GM18873 (cell line): ENCODE data around the gene UBA6.
"Not testable (repeated sequence)": the region's sequence is repeated elsewhere in the genome, so short reads cannot be mapped to it uniquely, and the experiment has no call there.

Source experiments
- ATAC-seq: cut with Tn5 transposase; IDR thresholded peaks from one replicate; pipeline ENCODE4 v1.9.1; 2021; ENCODE audit warnings: mild to moderate bottlenecking, moderate library complexity, moderate number of reproducible peaks; ENCODE audit not compliant: unreplicated experiment, low FRiP score

Gene UBA6

DNA sequence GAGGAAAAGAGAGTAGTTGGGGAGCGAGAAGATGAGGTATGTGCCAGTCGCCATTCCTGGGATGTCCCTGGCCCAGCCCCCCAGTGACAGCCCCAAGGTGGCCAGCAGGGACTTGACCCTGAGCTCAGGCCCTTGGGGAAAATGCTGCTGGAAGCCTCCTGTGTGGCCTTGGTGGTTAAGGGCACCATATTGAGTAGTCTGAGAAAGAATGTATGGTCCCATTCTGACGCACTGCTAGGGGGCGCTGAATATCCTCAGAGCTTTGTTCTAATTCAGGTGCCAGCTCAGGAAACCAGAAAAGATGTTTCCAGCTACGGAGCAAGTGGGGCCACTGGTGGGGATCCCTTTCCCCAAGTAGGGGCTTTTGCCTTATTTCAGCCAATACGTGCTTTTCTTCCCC is 14.0 kb upstream of the UBA6 start:
- ATAC-seq = no peak

- peak; percentile 43 for ATAC-seq
These were observed 13.3 kb upstream of the UBA6 start for GRCh38 chr4:67714248-67714583.

DNA sequence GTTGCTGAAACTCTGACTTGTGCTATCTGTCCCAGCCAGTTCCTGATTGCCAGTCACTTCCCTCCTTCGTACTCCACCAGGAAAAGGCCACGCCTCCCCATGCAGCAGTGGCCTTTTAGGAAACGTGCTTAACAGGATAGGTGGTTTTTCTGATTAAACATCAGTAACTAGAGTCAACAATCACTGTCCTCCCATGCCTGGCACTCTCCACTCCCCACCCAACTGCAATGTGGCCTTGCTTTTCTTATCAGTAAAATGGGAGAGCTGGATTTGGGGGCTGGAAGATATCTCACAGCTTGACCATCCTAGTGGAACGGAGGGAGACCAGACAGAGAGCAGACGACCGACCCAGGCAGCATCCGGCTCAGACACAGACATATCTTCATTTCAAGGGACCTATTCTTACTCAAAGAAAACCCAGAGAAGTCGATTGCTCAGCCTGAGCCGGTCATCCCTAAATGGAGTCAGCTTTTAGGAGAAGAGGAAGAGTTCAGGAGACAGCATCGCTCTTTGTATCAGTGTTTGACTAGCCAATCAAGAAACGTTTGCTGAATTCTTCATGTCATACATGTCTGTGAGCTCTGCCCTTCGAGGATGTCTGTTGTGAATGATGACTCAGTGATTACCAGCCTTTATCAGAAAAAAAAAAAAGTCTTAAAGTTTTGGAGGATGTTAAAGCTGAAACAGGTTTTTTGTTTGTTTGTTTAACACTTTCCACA is 12.7 kb upstream of the UBA6 start:
- no peak for ATAC-seq

GRCh38 chr4:67712650-67713528 is 11.9 kb upstream of the UBA6 start:
- ATAC-seq = no peak

GRCh38 chr4:67712000-67712625 is 11.2 kb upstream of the UBA6 start:
- ATAC-seq = no peak

- not testable (repeated sequence) for ATAC-seq
These were observed 5.7 kb upstream of the UBA6 start for GRCh38 chr4:67706682-67707081.

DNA sequence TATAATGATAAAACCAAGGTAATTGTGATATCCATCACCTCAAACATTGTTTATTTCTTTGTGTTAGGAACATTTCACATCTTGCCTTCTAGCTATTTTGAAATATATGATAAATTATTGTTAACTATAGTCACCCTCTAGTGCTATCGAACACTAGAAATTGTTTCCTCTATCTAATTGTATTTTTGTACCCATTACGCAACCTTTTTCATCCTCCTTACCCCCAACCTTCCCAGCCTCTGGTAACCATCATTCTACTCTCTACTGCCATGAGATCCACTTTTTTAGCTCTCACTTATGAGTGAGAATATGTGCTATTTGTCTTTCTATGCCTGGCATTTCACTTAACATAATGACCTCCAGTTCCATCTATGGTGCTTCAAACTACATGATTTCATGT is 3.9 kb upstream of the UBA6 start:
- ATAC-seq = no peak

DNA sequence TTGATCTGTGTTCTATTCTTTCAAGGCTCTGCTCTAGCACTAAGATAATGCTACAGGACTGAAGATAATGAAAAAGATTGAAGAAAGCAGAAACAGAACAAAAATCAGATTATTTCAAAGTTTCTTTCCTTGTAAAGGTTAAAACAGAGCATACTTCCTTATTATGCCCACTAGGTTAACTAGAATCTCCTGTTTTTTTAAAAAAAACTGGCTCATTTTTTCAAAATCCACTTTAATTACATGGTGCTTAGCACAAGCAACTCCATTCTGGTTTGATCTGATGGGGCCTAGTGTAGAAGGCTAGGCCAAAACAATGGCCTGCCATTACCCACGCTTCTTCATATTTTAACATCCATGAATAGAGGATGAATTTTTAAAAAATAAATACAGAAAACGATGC is 1.2 kb upstream of the UBA6 start:
- no peak for ATAC-seq

DNA sequence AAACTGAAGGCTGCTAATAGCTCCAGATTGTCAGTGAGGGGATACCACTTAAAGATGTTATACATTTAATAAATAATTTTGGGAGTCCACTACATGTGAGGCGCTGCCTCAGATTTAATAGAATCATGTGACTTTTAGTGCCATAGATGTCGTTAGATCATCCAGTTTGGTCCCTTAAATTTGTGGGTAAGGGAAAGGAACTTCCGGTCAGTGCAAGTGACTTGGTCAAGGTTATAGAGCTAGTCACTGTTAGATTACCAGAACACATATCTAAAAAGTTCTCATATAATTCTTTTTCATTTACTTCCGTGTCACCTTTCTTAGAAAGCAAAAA is 529 bp upstream of the UBA6 start:
- ATAC-seq = peak; percentile 0

GRCh38 chr4:67700116-67700737 is 728 bp downstream of the UBA6 start:
- ATAC-seq = peak; percentile 36

- no peak for ATAC-seq
These were observed 1.4 kb downstream of the UBA6 start for GRCh38 chr4:67699603-67700002.

GRCh38 chr4:67697860-67698687 is 2.9 kb downstream of the UBA6 start:
- ATAC-seq = no peak

GRCh38 chr4:67696061-67696460 is 4.9 kb downstream of the UBA6 start:
- ATAC-seq = no peak

- no peak for ATAC-seq
These were observed 6.3 kb downstream of the UBA6 start for GRCh38 chr4:67694662-67695061.

- no peak for ATAC-seq
These were observed 9.6 kb downstream of the UBA6 start for GRCh38 chr4:67691328-67691727.

- no peak for ATAC-seq
These were observed 13.3 kb downstream of the UBA6 start for GRCh38 chr4:67687636-67688035.

DNA sequence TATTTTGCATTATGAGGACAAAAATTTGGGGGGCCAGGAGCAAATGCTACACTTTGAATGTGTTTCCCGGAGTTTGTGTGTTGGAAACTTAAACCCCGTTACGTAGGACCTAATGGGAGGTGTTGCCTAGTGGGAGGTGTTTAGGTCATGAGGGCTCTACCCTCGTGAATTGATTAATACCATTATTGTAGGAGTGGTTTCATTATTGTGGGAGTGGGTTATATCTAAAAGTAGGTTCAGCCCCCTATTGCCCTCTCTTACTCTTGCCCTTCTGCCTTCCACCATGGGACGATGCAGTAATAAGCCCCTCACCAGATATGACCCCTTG is 15.5 kb downstream of the UBA6 start:
- no peak for ATAC-seq

DNA sequence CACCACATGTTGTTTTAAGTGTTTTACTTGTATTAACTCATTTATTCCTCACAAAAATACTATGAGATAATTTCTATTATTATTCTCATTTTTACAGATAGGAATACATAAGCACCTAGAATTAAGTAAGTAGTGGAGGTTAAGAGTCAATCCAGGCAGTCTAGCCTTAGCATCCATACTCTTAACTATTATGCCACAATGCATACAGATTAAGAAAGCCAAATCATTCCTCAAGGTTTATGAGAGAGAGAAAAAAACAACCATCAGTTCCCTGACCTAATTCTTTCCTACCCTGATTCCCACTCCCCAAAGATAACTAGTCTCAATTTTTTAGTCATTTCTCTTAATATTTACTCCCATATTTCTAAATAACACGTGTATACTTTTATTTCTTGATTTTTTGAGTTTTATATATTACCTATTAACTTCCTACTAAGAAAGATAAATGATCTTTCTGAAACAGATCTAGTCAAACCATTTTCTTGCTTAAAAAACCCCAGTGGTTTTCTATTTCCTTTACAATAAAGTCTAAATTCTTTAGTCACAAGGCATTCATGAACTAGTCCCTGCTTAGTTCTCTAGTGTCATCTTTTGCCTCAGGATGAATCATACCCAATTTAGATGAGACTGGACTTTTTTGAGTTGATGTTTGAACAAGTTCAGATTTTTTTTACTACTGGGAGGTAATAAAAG is 16.0 kb downstream of the UBA6 start:
- peak; percentile 52 for ATAC-seq

- no peak for ATAC-seq
These were observed 18.7 kb downstream of the UBA6 start for GRCh38 chr4:67682266-67682665.
